Measurements from ENCODE around the gene ENTPD1.

The ENTPD1 gene

DNA sequence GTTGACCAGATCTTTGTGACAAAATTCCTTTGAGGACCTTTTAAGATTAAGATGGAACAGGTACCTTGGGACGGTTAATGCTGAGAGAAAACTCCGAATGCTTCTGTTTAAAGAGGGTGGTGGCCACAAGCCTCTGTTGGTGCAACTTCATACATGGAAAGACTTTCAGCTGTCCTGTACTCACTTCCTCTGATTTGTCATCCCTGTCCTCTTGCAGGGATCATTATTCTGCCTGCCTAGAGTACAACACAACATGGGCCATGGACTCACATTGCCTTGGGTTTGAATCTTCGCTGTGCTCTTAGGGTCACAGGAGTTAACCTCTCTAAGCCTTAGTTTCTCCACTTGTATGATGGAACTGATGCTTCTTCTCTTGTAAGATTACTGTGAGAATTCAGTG is 75.1 kb downstream of the ENTPD1 start:
- no peak for DNase-seq (ENCODE audit: low spot score)

DNA sequence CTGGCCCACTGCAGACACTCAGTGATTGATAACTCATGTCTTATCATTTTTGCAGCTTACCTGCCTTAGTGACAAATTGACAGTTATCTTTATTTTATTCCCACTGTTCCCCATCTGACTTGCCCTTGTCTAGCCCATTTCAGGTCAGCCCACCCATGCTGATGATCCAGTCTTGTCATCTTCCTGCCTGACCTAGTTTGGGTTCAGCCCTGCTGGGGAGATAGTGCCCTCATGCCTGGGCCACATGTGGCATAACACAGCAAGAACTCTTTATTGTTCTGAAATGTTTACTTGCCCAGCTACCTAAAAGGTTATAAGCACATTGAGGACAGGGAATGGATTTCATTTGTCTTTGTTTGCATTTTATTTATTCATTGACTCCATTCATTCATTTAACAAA is 75.6 kb downstream of the ENTPD1 start:
- DNase-seq (ENCODE audit: low spot score), result no peak

DNA sequence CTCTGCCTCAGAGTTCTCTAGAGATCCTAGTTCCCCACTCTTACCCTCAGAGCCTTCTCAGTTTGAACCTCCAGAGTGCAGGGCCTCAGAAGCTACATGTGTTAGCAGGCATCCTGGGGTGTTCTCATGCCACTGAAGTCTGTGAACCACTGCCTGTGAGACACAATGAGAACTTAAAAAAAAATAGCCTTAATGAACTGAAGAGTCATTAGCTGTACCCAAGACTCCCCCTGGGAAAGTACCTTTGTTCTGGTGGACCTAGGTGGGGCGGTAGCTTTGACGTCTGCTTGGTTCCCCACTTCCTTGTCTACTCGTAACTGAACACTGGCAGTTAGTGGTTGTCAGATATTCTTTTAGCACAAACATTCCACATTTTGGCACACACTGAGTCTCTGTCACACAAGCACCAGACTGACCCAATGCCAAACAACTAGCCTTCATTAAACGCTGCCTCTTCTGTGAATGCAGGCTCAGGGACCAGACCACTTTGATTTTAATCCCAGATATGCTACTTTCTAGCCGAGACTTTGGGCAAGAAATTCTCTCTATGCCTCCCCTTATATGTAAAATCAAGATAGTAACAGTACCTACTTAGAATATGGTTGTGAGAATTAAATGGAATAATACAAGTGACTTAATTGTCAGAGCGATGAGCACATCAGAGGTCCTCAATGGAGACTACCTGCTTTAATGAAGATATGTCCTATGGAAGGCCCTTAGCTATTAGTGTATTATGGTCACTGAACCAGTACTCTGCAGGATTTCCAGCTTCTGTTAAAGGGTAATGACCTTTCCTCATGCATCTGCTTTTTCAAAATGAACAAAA is 76.5 kb downstream of the ENTPD1 start:
- DNase-seq (ENCODE audit: low spot score), result peak; percentile 27

DNA sequence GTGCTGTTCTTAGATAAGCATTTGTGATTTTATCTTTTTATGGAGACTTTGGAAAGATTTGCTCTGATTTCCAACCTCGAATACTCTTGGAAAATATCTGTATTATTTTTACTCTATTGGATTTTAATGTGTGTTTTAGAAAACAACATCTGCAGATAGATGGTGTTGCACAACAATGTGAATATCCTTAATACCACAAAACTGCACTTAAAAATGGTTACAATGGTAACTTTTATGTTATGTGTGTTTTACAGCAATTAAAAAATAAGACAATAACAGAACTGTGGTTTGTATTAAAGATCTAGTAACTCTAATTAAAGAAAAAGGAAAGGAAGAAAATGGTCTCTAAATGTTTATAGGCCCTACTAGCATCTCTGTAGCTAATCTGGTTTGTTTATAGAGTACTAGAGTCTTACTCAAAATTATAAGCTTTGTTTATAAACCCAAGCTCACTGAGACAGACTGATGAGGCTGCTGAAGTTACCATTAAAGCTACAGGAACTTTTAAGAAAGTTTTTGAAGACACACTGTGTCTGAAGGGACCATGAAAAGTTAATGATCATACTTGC is 77.2 kb downstream of the ENTPD1 start:
- no peak for DNase-seq (ENCODE audit: low spot score)

DNA sequence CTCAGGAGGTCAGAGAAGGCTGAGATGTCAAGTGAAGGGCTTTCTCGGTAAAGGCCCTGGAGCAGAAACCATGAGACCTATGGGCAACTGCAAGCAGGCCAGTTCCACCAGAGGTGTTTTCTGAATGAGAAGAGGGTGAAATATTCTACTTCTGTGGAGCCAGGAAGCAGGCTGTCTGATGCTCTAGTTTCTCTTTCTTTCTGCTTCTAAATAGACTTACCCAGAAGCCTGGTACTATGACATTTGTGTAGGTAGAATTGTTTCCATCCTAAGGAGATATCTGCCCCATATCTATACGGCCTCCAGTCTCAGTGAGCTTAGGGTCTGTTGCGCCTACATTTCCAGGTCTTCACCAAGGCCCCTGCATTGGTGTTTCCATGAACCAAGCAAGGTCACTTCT is 78.4 kb downstream of the ENTPD1 start:
- no peak for DNase-seq (ENCODE audit: low spot score)

DNA sequence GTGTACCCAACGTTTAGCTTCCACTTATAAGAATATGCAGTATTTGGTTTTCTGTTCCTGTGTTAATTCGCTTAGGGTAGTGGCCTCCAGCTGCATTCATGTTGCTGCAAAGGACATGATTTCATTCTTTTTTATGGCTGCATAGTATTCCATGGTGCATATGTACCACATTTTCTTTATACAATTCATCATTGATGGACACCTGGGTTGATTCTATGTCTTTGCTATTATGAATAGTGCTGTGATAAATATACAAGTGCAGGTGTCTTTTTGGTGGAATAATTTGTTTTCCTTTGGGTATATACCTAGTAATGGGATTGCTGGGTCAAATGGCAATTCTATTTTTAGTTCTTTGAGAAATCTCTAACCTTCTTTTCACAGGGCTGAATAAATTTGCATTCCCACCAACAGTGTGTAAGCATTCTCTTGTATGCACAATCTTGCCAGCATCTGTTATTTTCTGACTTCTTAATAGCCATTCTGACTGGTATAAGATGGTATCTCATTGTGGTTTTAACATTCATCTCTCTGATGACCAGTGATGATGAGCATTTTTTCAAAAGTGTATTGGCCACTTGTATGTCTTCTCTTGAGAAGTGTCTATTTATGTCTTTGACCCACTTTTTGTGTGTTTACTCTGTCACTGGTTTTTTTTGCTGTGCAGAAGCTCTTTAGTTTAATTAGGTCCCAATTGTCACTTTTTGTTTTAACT is 79.3 kb downstream of the ENTPD1 start:
- no peak for DNase-seq (ENCODE audit: low spot score)

DNA sequence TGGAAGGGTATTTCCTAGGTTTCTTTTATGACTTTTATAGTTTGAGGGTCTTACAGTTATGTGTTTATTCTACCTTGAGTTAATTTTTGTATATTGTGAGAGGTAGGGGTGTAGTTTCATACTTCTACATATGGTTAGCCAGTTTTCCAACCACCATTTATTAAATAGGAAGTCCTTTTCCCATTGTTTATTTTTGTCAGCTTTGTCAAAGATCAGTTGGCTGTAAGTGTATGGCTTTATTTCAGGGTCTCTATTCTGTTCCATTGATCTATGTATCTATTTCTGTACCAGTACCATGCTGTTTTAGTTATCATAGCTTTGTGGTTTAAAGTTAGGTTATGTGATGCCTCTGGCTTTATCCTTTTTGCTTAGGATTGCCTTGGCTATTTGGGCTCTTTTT is 79.9 kb downstream of the ENTPD1 start:
- no peak for DNase-seq (ENCODE audit: low spot score)

DNA sequence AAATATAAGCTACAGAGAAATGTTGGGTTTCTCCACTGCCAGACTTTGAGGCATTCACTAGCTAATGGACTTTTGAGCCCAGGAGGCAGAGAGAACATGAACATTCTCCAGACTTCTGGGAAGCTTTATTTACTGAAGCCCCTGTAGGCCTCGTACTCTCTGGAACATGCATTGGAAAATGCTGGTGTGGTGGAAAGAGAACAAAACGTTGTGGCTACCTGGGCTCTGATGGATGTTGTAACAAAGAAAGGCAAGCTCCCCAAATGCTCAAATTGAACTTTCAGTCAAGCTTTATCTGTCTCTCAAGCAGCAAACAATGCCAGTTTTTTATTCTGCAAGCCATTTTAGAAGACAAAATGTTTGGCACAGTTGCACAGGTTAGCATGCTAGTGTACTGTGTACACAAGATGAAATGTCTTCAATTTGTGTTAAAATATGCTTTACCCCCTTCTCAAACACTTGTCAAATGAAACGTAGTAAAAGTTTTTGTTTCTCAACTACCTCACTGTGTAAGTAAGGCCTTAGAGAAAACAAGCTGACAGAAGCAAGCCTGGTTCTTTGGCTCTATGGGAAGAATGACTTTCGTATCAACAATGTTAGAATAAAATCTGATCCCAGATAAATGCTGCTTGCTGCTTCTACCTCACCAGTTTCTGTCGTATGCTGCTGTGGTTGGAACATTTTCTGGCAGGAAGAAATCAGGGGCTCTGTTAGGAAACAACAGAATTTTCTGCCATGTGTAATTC is 80.8 kb downstream of the ENTPD1 start:
- no peak for DNase-seq (ENCODE audit: low spot score)

DNA sequence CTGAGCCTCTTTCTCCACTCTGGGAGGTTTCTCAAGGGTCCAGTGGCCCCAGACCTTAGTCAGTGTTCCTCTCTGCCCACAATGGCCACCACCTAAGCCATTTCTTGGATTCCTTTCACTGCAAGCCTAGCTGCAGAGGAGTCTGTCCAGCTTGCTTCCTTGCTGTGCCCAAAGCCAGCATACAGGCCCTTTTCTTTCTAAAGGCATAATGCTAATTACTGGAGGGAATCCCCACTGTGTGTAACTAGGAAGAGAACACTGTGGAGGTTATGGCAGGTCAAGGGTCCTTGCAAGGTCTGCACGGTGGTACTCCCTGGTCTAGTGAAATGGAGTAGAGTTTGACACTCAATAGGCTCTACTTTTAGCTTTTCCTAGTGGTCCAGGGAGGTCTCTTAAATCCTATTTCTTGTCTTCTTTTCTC is 81.4 kb downstream of the ENTPD1 start:
- no peak for DNase-seq (ENCODE audit: low spot score)

DNA sequence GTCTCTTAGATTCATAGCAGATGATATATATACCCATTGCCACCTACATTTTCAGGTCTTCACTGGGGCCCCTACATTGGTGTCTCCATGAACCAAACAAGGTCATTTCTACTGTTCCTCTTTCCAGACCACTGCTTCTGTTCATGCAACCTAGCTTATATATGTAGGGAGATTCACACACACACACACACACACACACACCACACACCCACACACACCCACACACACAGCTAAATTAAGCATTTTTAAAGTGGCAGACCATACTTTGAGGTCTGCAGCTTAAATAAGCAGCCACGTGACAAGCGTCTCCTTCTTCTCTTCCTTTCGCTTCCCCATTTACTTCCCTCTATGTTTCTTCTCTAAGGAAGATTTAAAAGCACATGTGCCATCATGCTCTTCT is 81.8 kb downstream of the ENTPD1 start:
- no peak for DNase-seq (ENCODE audit: low spot score)

DNA sequence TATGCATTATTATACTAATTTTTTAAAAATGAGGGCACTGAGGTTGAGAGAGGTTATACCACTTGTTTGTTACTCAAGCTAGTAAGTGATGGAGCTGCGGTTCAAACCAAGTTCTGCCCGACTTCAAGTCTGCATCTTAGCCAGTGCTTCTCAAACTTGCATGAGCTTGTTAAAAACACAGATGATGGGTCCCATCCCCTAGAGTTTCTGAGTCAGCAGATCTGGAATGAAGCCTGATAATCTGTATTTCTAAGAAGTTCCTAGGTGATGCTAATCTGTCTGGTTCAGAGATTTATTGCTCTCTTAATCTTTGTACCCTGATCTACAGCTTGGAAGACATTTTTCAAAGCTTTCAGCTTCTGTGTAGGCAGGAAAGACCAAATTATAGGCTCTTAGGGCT is 84.2 kb downstream of the ENTPD1 start:
- no peak for DNase-seq (ENCODE audit: low spot score)

DNA sequence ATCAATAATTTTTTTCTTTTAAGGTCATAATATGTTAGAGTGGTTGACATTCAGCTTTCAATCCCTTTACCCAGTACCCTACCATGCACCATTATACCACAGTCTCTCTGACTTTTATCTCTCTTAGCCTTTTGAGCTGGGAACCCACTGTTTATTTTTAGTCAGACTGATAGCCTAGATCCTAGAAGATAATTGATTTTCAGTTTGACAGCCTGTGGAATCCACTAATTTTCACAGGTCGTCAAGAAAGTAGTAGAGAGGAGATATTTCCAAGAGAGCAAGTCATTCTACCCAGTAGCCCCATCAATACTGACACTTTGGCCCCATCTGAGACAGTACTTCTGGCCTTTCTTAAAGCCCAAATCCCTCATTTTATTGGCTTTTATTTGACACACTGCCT is 84.7 kb downstream of the ENTPD1 start:
- DNase-seq (ENCODE audit: low spot score), result no peak

DNA sequence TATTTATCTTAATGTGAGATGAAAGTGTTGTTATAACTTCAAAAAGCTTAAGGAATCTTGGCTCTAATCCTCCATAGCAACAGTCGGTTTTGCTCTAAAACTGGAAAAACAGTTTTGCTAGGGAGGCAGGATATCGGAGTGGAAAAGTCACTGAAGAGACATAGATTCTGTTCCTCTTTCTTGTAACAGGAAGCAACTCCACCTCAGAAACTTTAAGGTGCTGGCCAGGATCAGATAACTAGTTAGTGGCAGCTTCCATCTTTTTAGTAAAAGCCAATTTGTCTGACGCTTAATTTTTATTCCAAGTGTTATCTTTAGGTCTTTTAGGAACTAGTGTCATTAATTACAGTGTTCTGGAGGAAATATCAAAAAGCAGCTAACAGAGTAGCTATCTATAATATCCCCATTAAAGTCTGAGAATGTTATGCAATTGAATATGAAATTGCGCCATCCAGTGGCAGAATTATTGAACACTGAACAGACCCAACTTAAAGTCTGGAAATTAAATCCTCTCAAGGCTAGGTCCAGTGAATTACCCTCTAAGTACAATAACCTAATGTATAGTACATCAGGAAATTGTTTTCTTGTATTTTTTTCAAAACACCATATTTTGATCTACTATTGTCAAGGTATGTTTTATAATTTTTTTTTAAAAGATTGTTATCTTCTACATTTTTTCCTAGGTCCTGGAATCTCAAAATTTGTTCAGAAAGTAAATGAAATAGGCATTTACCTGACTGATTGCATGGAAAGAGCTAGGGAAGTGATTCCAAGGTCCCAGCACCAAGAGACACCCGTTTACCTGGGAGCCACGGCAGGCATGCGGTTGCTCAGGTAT is 85.9 kb downstream of the ENTPD1 start:
- peak; percentile 38 for DNase-seq (ENCODE audit: low spot score)

DNA sequence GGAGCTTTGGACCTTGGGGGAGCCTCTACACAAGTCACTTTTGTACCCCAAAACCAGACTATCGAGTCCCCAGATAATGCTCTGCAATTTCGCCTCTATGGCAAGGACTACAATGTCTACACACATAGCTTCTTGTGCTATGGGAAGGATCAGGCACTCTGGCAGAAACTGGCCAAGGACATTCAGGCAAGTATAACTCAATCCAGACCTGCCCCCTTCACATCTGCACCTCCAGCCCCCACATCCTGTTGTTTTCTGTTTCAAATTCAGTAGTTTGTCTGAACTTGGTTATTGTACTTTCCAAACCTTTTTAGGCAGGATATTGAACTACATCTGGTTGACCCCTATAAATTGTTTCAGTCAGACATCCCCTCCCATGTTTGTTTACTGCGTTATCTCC is 89.4 kb downstream of the ENTPD1 start:
- DNase-seq (ENCODE audit: low spot score), result no peak

DNA sequence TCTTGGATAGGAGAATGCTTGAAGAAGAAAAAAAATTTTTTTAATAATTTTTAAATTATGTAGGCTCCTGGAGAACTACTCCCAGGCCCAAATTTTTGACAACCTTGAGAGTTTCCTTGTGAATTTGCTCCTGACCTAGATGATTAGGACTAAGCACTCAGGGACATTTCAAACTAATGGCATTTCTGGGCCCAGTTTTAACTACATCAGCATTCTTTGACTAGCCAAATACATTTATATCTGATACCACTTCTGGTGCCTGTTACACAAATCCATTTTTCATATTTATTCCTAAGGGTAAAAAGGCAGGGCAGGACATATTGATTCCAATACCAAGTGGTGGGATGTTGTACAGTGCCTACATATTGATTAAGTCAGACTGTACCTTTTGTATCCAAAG is 91.0 kb downstream of the ENTPD1 start:
- no peak for DNase-seq (ENCODE audit: low spot score)

DNA sequence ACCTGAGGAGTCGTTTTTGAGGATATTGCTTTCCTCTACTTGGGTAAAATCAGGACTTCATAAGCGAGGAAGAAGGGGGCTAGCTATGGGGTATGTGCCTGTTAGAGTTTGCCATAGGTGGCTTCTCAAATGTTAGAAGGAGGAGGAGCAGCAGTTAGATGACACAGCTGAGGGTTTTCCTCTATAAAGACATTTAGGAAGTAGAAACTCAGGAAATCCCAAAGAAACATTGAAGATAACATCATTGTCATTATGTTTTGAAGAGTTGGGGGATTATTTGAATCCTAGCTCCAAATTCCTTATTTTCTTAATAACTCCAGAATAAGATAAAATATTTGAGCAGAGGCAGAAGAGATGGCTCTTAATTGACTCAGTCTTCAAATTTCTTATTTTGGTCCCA is 92.9 kb downstream of the ENTPD1 start:
- no peak for DNase-seq (ENCODE audit: low spot score)

DNA sequence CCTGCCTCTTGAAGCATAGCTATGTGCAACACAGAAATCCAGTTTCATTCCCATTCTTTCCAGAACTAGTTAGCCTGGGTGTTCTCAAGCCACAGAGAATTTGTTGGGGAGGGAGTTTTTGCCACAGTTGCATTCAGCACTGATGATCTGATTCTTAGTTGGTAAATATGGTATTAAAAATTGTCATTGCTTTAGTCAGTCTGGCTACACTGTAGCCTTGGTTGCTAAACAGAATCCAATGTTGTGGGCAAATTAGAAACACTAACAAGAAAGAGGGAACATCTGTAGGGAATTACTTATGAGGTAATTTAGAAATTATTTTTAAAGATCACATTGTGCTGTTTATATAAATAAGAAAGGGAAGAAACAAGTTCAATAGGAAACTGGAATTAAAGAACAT is 94.8 kb downstream of the ENTPD1 start:
- no peak for DNase-seq (ENCODE audit: low spot score)

DNA sequence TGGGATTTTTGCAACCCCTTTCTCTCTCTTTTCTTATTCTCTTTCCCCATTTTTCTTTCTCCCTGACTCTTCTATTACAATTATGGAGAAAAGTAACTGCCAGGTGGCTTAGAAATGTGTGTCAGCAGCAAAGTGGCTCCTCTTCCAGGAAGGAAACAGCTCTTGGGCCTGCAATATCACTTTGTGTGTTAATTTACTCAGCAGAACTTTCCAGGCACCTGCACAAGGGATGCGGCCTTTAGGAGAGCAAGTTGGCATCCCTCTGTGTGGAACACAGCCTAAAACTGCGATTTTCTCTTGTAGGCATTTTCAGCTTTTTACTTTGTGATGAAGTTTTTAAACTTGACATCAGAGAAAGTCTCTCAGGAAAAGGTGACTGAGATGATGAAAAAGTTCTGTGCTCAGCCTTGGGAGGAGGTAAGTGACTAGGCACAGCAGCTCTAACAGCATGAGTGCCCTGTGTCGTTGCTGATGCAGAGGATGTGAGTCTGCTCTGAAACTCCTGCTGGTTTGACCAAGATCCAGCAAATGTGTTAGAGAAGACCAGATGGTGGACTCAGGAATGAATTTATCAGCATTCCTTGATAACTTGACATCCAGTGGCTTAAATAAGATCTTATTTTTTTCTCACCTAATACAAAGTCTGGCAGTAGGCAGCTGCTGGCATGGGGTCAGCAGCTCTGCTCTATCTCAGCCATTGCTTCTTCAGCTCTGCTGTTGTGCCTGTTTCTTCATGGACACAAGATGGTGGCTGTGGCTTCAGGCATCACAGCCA is 104.4 kb downstream of the ENTPD1 start:
- no peak for DNase-seq (ENCODE audit: low spot score)

DNA sequence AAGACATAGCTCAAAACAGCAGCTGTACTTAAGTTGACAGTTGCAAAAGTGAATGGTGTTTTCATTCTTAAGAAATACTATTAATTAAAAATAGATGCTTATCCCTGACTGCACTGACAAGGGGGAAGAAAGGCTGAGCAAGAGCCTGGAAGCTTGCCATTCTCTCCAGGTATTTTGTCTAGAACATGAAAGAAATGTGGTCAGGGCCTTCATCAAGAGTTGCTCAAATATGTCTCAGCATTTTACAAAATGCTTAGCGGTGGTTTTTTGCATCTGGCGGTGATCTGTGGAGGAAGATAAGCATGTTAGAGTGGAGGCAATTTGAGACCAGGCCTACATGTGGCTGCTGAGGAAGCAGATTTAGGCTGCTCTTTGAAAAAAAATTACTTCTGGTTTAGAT is 105.4 kb downstream of the ENTPD1 start:
- DNase-seq (ENCODE audit: low spot score), result no peak

DNA sequence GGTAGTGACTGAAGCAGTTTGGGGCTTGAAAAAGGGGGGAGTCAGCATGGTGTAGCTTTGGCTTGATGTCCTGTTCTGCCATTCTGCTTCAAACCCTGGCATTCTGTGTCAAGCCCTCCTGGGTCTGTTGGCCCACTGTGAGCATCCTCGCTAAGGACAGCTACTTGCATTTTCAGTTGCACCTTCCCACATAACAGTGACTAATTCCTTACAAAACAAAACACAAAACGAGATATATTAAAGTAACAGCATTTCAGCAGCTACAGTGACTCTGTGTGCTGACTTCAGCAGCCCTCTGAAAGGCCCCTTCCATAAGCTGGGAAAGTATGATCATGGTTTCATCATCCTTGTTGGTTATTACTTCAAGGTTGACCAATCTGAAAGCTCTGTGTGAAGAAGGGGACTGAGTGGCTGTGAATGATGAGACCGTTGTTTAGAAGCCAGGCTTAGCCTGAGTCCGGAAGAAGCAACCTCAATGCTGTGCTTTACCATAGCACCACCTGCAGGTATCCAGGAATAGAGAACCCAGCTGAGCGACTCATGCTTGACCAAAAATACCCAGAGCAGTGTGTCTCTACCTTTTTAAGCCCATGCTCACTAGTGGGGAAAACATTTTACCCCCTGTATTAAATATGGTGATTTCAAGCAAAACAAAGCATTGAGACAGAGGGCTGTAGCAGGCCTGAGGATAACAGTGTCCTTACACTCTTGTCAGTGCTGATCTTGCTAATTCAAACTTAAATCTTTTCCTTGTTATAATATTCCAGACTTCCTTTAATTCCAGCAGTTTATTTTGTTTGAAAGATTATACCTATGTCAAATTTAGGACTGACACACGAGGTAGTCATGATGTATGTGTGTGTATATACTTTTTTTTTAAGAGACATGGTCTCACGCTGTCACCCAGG is 109.2 kb downstream of the ENTPD1 start:
- DNase-seq (ENCODE audit: low spot score), result peak; percentile 35
